Measurements from ENCODE around the gene TPK1. TPM values are rescaled to one million over a fixed set of nuclear protein-coding genes. Genes with fewer than 3 reads are reported as not detected.

The TPK1 gene
- total and polyA plus RNA-seq, 4 donors, result 6.7 to 14.1 (median 12.4) TPM

DNA sequence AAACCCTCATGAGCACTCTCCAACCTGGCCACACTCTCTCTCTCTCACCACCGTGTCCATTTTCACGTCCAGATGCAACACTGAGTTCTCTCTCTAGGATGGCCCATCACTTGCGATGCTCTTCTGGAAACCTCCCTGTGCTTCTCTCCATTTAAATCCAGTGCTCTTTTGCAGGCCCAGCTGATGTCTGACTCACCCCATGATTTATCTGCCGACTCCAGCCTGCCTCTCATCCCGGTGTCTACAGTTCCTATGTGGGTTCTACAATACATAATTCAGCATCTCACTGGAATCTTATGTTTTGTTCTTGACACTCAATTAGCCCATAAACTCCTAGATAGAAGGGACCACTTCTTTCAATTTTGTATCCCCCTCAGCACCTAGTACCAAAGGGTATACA lies 5.0 kb downstream of the TPK1 start:
- intact Hi-C loops (cut with DNase I), result loop anchor here (10.0 kb wide), 1 partner anchor 46 kb away; no protein-coding TSS in a partner anchor
- Histone ChIP-seq H3K27me3 (ENCODE audit: control insufficient read depth in 1 of 2, insufficient read depth in 2 of 2, low read length in 1 of 2) (no peaks in the 10 kb centered on the region), H3K36me3 (ENCODE audit: control insufficient read depth in 1 of 2, insufficient read depth in 2 of 2, low read length in 1 of 2) (no peaks in the 10 kb centered on the region), H3K4me3 (ENCODE audit: low read length in 2 of 2) (no peak overlapping the region), H3K27ac (ENCODE audit: low read depth in 1 of 2, low read length in 2 of 2) (no peak overlapping the region), H3K4me1 (ENCODE audit: control insufficient read depth in 1 of 2, insufficient read depth in 2 of 2, low read length in 2 of 2) (peaks cover 0 to under 1% of the 10 kb centered on the region in 2 donors), H3K9me3 (ENCODE audit: control insufficient read depth, low read length) (no peaks in the 10 kb centered on the region)
- no peak for ATAC-seq (ENCODE audit: low FRiP score)
- WGBS, 2 donors, result 91 to 95% methylated on average over 5 of the region's 5 CpGs
- DNase-seq, result no peak

- intact Hi-C loops (cut with DNase I), result loop anchor here (10.0 kb wide), 1 partner anchor 45 kb away; no protein-coding TSS in a partner anchor
Measured at GRCh38 chr7:144830024-144830785, 5.6 kb downstream of the TPK1 start.

GRCh38 chr7:144827621-144828020 lies 8.2 kb downstream of the TPK1 start:
- no peaks in the 10 kb centered on the region for H3K9me3 ChIP-seq (ENCODE audit: control insufficient read depth, low read length)
- intact Hi-C loops (cut with DNase I), result loop anchor here in 1 of 2 donors (10.0 kb wide), 1 partner anchor 93 kb away; no protein-coding TSS in a partner anchor
- no peaks in the 10 kb centered on the region for H3K36me3 ChIP-seq (ENCODE audit: control insufficient read depth in 1 of 2, insufficient read depth in 2 of 2, low read length in 1 of 2)
- no peak overlapping the region for H3K4me3 ChIP-seq (ENCODE audit: low read length in 2 of 2)
- 13 to 21% methylated on average over 4 of the region's 4 CpGs for WGBS, 2 donors
- no peak for DNase-seq
- H3K27me3 ChIP-seq (ENCODE audit: control insufficient read depth in 1 of 2, insufficient read depth in 2 of 2, low read length in 1 of 2), result no peaks in the 10 kb centered on the region
- H3K4me1 ChIP-seq (ENCODE audit: control insufficient read depth in 1 of 2, insufficient read depth in 2 of 2, low read length in 2 of 2), result peaks cover 0 to 5% of the 10 kb centered on the region in 2 donors
- H3K27ac ChIP-seq (ENCODE audit: low read depth in 1 of 2, low read length in 2 of 2), result no peak overlapping the region
- peak; percentile 60 for ATAC-seq (ENCODE audit: low FRiP score)

More at GRCh38 chr7:144830024-144830785, 5.6 kb downstream of the TPK1 start:
- Histone ChIP-seq H3K9me3 (ENCODE audit: control insufficient read depth, low read length) (no peaks in the 10 kb centered on the region), H3K4me1 (ENCODE audit: control insufficient read depth in 1 of 2, insufficient read depth in 2 of 2, low read length in 2 of 2) (peaks cover 0 to 5% of the 10 kb centered on the region in 2 donors), H3K4me3 (ENCODE audit: low read length in 2 of 2) (no peak overlapping the region), H3K27me3 (ENCODE audit: control insufficient read depth in 1 of 2, insufficient read depth in 2 of 2, low read length in 1 of 2) (no peaks in the 10 kb centered on the region), H3K27ac (ENCODE audit: low read depth in 1 of 2, low read length in 2 of 2) (no peak overlapping the region), H3K36me3 (ENCODE audit: control insufficient read depth in 1 of 2, insufficient read depth in 2 of 2, low read length in 1 of 2) (no peaks in the 10 kb centered on the region)
- 88 to 89% methylated on average over 2 of the region's 2 CpGs for WGBS, 2 donors
- DNase-seq (no peak), ATAC-seq (ENCODE audit: low FRiP score) (no peak)

GRCh38 chr7:144826208-144826607 lies 9.6 kb downstream of the TPK1 start:
- intact Hi-C loops (cut with DNase I), result loop anchor here in 1 of 2 donors (10.0 kb wide), 1 partner anchor 91 kb away; no protein-coding TSS in a partner anchor
- Histone ChIP-seq H3K4me3 (ENCODE audit: low read length in 2 of 2) (no peak overlapping the region), H3K36me3 (ENCODE audit: control insufficient read depth in 1 of 2, insufficient read depth in 2 of 2, low read length in 1 of 2) (no peaks in the 10 kb centered on the region), H3K4me1 (ENCODE audit: control insufficient read depth in 1 of 2, insufficient read depth in 2 of 2, low read length in 2 of 2) (peaks cover 0 to 5% of the 10 kb centered on the region in 2 donors), H3K9me3 (ENCODE audit: control insufficient read depth, low read length) (no peaks in the 10 kb centered on the region), H3K27me3 (ENCODE audit: control insufficient read depth in 1 of 2, insufficient read depth in 2 of 2, low read length in 1 of 2) (no peaks in the 10 kb centered on the region), H3K27ac (ENCODE audit: low read depth in 1 of 2, low read length in 2 of 2) (no peak overlapping the region)
- no peak for ATAC-seq (ENCODE audit: low FRiP score)
- DNase-seq, result no peak

DNA sequence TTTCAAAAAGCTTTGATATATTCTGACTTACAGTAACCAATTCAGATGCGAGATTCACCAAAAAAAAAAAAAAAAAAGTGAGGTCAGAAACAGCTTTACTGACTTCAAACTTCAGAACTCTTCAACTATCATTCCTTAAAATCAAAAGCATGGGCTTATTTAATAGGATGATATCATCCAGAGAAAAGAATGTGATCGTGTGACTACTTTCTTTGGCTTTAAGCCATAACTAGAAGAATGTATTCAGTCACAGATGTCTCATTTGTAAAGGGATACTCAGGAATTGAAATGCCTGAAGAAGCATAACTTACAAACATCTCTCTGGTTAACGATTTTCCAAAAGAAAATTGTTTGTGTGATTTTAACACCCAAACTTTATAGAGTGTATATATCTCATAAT lies 11.5 kb downstream of the TPK1 start:
- WGBS, 2 donors, result 42 to 43% methylated on average over 3 of the region's 3 CpGs
- no peak for ATAC-seq (ENCODE audit: low FRiP score)
- H3K9me3 ChIP-seq (ENCODE audit: control insufficient read depth, low read length), result no peaks in the 10 kb centered on the region
- peaks cover 0 to 5% of the 10 kb centered on the region in 2 donors for H3K4me1 ChIP-seq (ENCODE audit: control insufficient read depth in 1 of 2, insufficient read depth in 2 of 2, low read length in 2 of 2)
- H3K36me3 ChIP-seq (ENCODE audit: control insufficient read depth in 1 of 2, insufficient read depth in 2 of 2, low read length in 1 of 2), result no peaks in the 10 kb centered on the region
- H3K27me3 ChIP-seq (ENCODE audit: control insufficient read depth in 1 of 2, insufficient read depth in 2 of 2, low read length in 1 of 2), result no peaks in the 10 kb centered on the region
- intact Hi-C loops (cut with DNase I), result loop anchor here in 1 of 2 donors (10.0 kb wide), 1 partner anchor 90 kb away; no protein-coding TSS in a partner anchor
- DNase-seq, result no peak
- no peak overlapping the region for H3K4me3 ChIP-seq (ENCODE audit: low read length in 2 of 2)
- H3K27ac ChIP-seq (ENCODE audit: low read depth in 1 of 2, low read length in 2 of 2), result no peak overlapping the region

- WGBS, 2 donors, result 94 to 95% methylated on average over 3 of the region's 3 CpGs
- no peaks in the 10 kb centered on the region for H3K27me3 ChIP-seq (ENCODE audit: control insufficient read depth in 1 of 2, insufficient read depth in 2 of 2, low read length in 1 of 2)
- no peaks in the 10 kb centered on the region for H3K36me3 ChIP-seq (ENCODE audit: control insufficient read depth in 1 of 2, insufficient read depth in 2 of 2, low read length in 1 of 2)
- H3K4me3 ChIP-seq (ENCODE audit: low read length in 2 of 2), result no peak overlapping the region
- intact Hi-C loops (cut with DNase I), result loop anchor here in 1 of 2 donors (10.0 kb wide), 1 partner anchor 87 kb away; no protein-coding TSS in a partner anchor
- H3K9me3 ChIP-seq (ENCODE audit: control insufficient read depth, low read length), result no peaks in the 10 kb centered on the region
- no peak overlapping the region for H3K27ac ChIP-seq (ENCODE audit: low read depth in 1 of 2, low read length in 2 of 2)
- peaks cover 0 to 5% of the 10 kb centered on the region in 2 donors for H3K4me1 ChIP-seq (ENCODE audit: control insufficient read depth in 1 of 2, insufficient read depth in 2 of 2, low read length in 2 of 2)
- ATAC-seq (ENCODE audit: low FRiP score) (no peak), DNase-seq (no peak)
Measured at GRCh38 chr7:144822223-144822622, 13.6 kb downstream of the TPK1 start.

- no peak for ATAC-seq (ENCODE audit: low FRiP score)
- H3K4me3 ChIP-seq (ENCODE audit: low read length in 2 of 2), result no peak overlapping the region
- no peaks in the 10 kb centered on the region for H3K36me3 ChIP-seq (ENCODE audit: control insufficient read depth in 1 of 2, insufficient read depth in 2 of 2, low read length in 1 of 2)
- H3K27ac ChIP-seq (ENCODE audit: low read depth in 1 of 2, low read length in 2 of 2), result no peak overlapping the region
- 93 to 94% methylated on average over 4 of the region's 4 CpGs for WGBS, 2 donors
- no peaks in the 10 kb centered on the region for H3K9me3 ChIP-seq (ENCODE audit: control insufficient read depth, low read length)
- no peak for DNase-seq
- H3K4me1 ChIP-seq (ENCODE audit: control insufficient read depth in 1 of 2, insufficient read depth in 2 of 2, low read length in 2 of 2), result peaks cover 0 to 5% of the 10 kb centered on the region in 2 donors
- H3K27me3 ChIP-seq (ENCODE audit: control insufficient read depth in 1 of 2, insufficient read depth in 2 of 2, low read length in 1 of 2), result no peaks in the 10 kb centered on the region
- intact Hi-C loops (cut with DNase I), result loop anchor here in 1 of 2 donors (10.0 kb wide), 1 partner anchor 86 kb away; no protein-coding TSS in a partner anchor
Measured at GRCh38 chr7:144821067-144821466, 14.8 kb downstream of the TPK1 start.

DNA sequence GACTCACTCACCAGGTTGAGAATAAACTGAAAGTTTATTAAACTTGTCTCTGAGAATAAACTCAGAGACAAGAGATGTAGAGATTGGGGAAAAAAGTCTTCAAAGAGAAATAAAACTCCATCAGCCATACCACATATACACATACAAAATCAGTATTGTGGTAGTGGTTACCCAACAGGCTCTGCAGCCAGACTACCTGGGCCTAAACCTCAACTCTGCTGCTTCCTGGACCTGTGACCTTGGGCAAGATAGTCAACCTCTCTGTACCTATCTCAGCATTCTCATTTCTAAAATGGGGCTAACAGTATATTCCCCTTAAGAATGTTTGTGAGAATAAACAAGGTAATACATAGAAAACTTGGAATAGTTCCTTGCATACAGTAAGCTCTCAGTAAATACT lies 15.3 kb downstream of the TPK1 start:
- H3K36me3 ChIP-seq (ENCODE audit: control insufficient read depth in 1 of 2, insufficient read depth in 2 of 2, low read length in 1 of 2), result no peaks in the 10 kb centered on the region
- intact Hi-C loops (cut with DNase I), result loop anchor here in 1 of 2 donors (10.0 kb wide), 1 partner anchor 86 kb away; no protein-coding TSS in a partner anchor
- DNase-seq (no peak), ATAC-seq (ENCODE audit: low FRiP score) (no peak)
- H3K4me3 ChIP-seq (ENCODE audit: low read length in 2 of 2), result no peak overlapping the region
- no peaks in the 10 kb centered on the region for H3K27me3 ChIP-seq (ENCODE audit: control insufficient read depth in 1 of 2, insufficient read depth in 2 of 2, low read length in 1 of 2)
- H3K9me3 ChIP-seq (ENCODE audit: control insufficient read depth, low read length), result no peaks in the 10 kb centered on the region
- peaks cover 0 to 2% of the 10 kb centered on the region in 2 donors for H3K4me1 ChIP-seq (ENCODE audit: control insufficient read depth in 1 of 2, insufficient read depth in 2 of 2, low read length in 2 of 2)
- H3K27ac ChIP-seq (ENCODE audit: low read depth in 1 of 2, low read length in 2 of 2), result no peak overlapping the region

DNA sequence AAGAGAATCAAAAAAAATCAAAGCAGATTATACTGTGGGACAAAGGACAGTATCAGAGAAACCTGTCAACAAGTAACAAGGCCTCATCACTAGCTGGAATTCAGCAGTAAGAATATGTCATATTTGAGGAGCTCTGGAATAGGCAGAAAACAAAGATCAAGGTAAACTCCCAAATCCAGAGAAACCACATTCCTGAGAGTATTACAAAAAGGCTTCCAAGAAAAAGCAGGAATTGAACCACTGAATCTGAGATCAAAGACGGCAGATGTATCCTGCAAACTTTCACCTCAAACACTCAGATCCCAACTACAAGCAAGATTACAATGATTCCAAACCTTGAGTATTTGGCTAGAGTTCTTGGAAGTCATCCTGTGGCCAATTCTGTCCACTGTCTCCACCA lies 16.3 kb downstream of the TPK1 start:
- H3K27ac ChIP-seq (ENCODE audit: low read depth in 1 of 2, low read length in 2 of 2), result no peak overlapping the region
- H3K27me3 ChIP-seq (ENCODE audit: control insufficient read depth in 1 of 2, insufficient read depth in 2 of 2, low read length in 1 of 2), result no peaks in the 10 kb centered on the region
- H3K36me3 ChIP-seq (ENCODE audit: control insufficient read depth in 1 of 2, insufficient read depth in 2 of 2, low read length in 1 of 2), result no peaks in the 10 kb centered on the region
- WGBS, 2 donors, result 96 to 100% methylated on average over 1 of the region's 1 CpG
- no peaks in the 10 kb centered on the region for H3K9me3 ChIP-seq (ENCODE audit: control insufficient read depth, low read length)
- ATAC-seq (ENCODE audit: low FRiP score) (no peak), DNase-seq (no peak)
- intact Hi-C loops (cut with DNase I), result no loop called here
- no peak overlapping the region for H3K4me3 ChIP-seq (ENCODE audit: low read length in 2 of 2)
- no peaks in the 10 kb centered on the region for H3K4me1 ChIP-seq (ENCODE audit: control insufficient read depth in 1 of 2, insufficient read depth in 2 of 2, low read length in 2 of 2)

All from aorta (tissue), 5 donors.